Forelimb muscle (tissue), 1 donor: ENCODE results near the gene HAGH. TPM values are rescaled to one million over a fixed set of nuclear protein-coding genes. Genes with fewer than 3 reads are reported as not detected.

ENCODE experiments used
- DNase-seq: peaks from one replicate; pipeline ENCODE4 v3.0.0-alpha.2; 2013; ENCODE audit warnings: low read depth
- polyA plus RNA-seq: library from polyadenylated mRNA; unstranded; fragments of 120-200 nt; gene quantifications from one replicate; pipeline ENCODE4 v1.2.1, GENCODE V29; 2013; ENCODE audit not compliant: insufficient read length

Gene HAGH
- polyA plus RNA-seq, 1 donor = 44.3 TPM

- DNase-seq = no peak
Observed at GRCh38 chr16:1831186-1832075, 4.8 kb upstream of the HAGH start.

- no peak for DNase-seq
Observed at GRCh38 chr16:1830213-1830612, 3.6 kb upstream of the HAGH start.

- no peak for DNase-seq
Observed at GRCh38 chr16:1828645-1829410, 2.2 kb upstream of the HAGH start.

- DNase-seq = no peak
Observed at GRCh38 chr16:1825864-1826690, 548 bp downstream of the HAGH start.

DNA sequence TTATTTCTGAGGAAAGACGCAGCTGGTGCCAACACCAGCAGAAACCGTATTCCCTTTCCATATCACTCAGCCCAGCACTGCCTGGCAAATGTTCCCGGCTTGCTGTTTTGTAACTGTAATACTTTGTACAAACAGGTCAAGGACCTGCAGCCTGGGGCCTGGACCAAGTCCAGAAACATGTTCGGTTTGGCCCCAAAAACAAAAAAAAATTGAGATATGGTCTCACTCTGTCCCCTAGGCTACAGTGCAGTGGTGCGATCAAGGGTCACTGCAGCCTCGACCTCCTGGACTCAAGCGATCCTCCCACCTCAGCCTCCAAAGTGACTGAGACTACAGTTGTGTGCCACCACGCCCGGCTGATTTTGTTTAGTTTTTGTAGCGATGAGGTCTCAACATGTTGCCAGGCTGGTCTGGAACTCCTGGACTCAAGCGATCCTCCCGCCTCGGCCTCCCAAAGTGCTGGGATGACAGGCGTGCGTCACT, 1.2 kb downstream of the HAGH start:
- no peak for DNase-seq

GRCh38 chr16:1823821-1824220, 2.8 kb downstream of the HAGH start:
- DNase-seq = no peak

- DNase-seq = no peak
Observed at GRCh38 chr16:1822801-1823200, 3.8 kb downstream of the HAGH start.

GRCh38 chr16:1821861-1822611, 4.6 kb downstream of the HAGH start:
- DNase-seq = no peak

DNA sequence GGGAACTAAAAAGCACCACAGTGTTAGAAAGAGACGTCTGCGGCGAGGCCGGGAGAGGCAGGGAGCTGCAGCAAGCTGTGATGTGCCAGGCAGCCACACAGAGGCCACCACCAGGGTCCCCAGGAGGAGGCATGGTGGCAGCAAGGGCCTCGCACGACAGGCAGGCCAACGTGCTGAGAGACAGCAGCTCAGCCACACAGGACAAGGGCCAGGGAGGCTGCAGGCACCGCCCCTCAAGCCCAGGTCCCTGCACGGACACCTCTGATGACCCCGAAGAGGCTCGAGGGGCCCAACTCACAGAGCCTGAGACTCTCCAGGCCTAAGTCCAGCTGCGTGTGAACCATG, 5.7 kb downstream of the HAGH start:
- DNase-seq = no peak

- no peak for DNase-seq
Observed at GRCh38 chr16:1820096-1820945, 6.3 kb downstream of the HAGH start.

- DNase-seq = no peak
Observed at GRCh38 chr16:1819611-1820010, 7.0 kb downstream of the HAGH start.

DNA sequence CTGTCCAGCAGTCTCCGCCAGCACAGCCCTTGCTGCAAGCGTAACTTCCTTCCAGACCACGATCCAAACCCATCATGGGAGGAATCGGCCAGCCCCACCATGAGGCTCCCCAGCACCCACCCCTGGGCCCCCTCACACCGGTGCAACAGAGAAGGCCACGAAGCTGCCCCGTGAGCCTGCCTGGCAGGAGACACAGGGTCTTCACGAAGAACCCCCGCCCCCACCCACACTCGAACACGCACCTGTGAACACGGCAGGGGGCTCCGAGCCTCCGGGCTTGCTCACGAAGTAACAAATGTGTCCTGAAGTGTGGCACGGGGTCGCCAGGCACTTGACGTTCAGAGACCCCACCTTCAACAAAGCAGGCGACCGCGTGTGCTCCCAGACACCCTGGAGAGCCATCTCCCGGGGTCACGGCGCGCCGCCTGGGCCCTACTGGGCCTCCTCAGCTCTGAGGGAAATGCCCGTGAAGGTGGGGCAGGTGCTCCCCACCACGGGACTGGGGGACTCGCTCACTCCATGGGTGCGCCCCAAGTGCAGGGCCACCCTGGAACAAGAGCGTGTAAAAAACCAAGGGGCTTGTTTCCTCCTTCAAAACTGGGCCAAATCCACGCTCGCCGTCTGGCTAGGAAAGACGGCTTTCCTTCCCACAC, 7.6 kb downstream of the HAGH start:
- no peak for DNase-seq

DNA sequence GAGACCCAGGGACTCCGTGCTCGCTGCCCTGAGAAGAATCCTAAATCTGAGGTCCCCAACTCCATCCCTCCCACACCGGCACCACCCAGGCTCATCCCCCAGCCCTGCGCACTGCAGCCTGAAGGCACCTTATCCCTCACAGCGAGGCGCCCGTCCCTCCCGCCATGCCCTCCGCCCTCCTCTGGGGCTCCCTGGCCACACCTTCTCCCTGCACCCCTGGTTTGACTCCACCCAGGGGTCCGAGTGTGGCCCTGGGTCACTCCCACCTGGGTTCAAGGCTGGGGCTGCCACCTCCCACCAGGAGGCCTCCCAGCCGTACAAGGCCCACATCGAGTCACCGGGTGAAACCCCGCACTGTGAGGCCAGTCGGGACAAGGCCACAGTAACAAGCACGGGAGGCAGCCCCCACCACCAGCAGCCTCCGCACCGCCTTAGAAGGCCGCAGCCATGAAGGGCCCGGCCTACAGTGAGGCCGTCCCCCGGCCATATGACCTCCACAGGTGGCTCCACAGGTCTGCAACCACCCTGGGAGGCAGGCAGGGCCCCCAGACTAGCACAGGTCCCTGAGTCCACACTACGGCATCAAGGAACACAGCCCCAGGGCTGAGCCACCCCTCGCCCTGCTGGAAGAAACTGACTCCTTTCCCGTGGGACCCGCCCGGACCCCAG, 8.3 kb downstream of the HAGH start:
- DNase-seq = no peak

GRCh38 chr16:1817716-1818115, 8.9 kb downstream of the HAGH start:
- DNase-seq = no peak

DNA sequence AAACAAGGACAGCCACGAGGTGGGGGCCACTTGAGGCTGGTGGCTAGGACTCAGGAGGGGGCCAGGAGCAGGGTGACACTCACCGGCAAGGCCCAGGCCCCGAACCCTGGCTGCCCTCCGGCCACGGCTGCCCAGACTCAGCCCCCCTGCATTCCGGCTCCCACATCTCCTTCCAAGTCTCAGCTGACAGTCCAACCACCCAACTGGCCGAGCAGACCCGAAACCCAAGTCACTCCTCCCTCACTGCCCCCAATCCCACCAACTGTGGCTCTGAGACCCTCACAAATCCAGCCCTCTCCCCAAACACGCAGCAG, 9.4 kb downstream of the HAGH start:
- no peak for DNase-seq

DNA sequence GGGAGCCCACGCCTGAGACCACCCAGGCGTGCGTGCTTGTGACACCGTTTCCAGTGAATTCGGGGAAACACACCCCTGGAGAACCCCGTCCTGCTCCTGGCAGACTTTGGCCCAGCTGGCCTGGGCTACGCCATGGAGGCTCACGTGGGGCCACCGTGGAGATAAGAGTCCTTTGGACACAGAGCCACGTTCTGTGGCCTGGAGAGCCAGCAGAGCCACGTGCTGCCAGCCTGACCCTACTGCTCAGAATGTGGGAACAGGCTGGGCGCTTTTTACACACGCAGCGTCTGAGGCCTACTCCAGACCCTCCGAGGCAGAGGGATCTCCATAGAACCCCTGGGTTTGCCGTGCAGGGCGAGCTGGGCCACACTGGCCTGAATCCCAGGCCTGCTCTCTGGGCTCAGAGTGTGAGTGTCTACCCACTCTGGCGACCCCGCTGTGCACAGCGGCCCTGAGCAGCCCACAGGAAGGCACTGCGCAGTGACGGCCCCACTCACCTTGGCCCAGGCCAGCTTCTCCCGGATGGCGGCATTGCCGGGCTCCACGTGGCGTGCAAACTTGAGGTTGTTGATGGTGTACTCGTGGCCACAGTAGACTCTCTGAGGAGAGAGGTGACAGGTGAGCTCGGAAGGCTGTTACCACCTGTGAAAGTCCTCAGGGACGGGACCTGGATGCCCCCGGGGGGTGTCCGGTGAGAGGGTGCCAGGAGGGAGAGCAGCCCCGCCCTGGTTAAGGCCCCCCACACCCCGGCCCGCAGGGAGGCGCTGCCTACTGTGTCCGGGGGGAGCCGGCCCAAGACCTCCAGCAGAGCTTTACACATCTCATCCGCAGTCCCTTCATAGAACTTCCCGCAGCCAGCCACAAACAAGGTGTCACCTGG, 10.0 kb downstream of the HAGH start:
- DNase-seq = no peak

DNA sequence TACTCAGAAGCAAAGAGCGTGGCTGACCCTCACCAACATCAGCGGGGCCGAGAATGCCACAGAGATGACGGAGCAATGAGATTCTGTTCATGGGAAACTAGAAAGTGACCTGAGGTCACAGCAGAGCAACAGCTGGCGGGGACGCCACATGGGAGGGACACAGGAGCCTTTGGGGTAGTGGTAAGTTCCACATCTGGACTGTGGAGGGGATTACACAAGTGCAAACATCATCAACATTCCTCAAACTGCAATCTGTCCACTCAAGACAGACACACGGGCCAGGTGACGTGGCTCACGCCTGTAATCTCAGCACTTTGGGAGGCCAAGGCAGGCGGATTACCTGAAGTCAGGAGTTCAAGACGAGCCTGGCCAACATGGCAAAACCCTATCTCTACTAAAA, 11.2 kb downstream of the HAGH start:
- DNase-seq = no peak

DNA sequence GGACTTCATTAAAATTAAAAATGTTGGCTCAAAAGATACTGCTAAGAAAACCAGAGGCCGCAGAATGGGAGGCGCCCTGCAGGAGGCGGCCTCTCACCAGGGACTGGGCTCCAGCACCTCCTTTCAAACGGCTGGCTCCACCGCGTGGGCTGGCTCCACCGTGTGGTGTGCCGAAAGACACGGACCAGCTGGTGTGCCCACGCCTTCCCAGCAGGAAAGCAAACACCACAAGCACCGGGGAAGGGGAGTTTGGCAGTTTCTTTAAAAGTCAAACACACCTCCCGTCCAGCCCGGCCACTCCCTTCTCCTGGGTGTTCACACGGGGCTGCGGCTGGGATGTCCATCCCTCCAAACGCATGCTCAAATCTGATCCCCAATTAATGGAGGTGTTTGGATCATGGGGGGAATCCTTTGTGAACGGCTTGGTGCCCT, 13.9 kb downstream of the HAGH start:
- no peak for DNase-seq
